ENCODE data around the gene PIK3R6.
"Not testable (repeated sequence)": the region's sequence is repeated elsewhere in the genome, so short reads cannot be mapped to it uniquely, and the experiment has no call there.

The PIK3R6 gene

DNA sequence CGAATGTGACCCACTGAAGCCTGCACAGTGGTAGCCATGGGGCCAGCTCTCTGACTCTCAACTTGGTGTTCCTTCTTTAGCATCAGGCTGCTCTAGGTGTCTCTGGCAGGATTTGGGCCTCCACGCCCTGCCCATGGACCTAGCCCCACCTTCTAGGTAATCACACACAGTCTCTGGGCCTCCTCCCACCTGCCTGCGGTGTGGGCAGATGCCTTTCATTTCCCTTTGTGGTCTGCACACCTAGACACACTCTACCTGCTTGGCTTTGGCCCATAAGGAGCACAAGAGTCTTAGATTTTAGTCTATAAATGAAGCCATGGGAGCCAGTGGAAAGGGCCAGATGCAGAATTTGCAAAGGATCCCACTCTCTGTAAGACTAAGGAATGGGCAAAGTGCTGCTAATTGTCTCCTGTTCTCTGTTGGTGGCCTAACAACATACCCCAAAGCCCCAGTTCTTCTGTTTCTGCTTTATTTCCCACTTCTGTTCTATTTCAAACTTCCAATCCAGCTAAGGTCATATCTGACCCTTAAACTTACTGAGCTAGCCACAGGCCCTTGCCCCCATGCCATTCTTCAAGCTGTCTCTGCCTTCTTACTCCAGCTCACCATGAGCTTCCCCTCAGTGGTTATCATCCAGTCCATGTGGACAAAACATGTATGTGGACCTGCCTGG, 61.1 kb downstream of the PIK3R6 start:
- Histone ChIP-seq H3K27ac (replicated peaks; ENCODE audit: low read length) (no peak overlapping the region), H2BK15ac (ENCODE audit: low read length) (no peak overlapping the region), H3K14ac (ENCODE audit: low read length) (no peak overlapping the region), H3K27me3 (ENCODE audit: control insufficient read depth in 3 of 3, insufficient read depth in 3 of 3, low read depth in 1 of 3, low read length in 3 of 3) (peaks cover 0 to 16% (median 0%) of the 10 kb centered on the region in 3 experiments), H3K9ac (ENCODE audit: low read depth, low read length, poor library complexity) (no peak overlapping the region), H2AFZ (ENCODE audit: low read length) (no peak overlapping the region), H2BK5ac (ENCODE audit: low read length) (no peak overlapping the region), H3K4me3 (ENCODE audit: low read length in 2 of 2) (no peak overlapping the region), H3K9me3 (replicated peaks in 1 of 2; ENCODE audit: control insufficient read depth in 2 of 2, insufficient read depth in 1 of 2, low read depth in 1 of 2, low read length in 2 of 2) (no peaks in the 10 kb centered on the region), H3K4me1 (ENCODE audit: control insufficient read depth in 2 of 2, insufficient read depth in 1 of 2, low read depth in 1 of 2, low read length in 2 of 2) (peaks cover 0 to 6% of the 10 kb centered on the region in 2 donors), H3K4me2 (ENCODE audit: insufficient read depth, low read length, poor library complexity, severe bottlenecking) (no peak overlapping the region), H4K8ac (ENCODE audit: low read depth, low read length) (no peak overlapping the region), H3K4ac (ENCODE audit: low read length) (no peak overlapping the region), H3K36me3 (replicated peaks in 1 of 2; ENCODE audit: control insufficient read depth in 2 of 2, insufficient read depth in 2 of 2, low read length in 2 of 2) (no peaks in the 10 kb centered on the region), H2BK12ac (ENCODE audit: low read length) (no peak overlapping the region), H2AK5ac (ENCODE audit: low read depth, low read length) (no peak overlapping the region), H3K18ac (ENCODE audit: low read length) (no peak overlapping the region), H2BK120ac (ENCODE audit: low read depth, low read length) (no peak overlapping the region), H3K23ac (ENCODE audit: low read depth, low read length, poor library complexity) (no peak overlapping the region), H3K79me1 (ENCODE audit: low read depth, low read length) (no peaks in the 10 kb centered on the region), H4K91ac (ENCODE audit: low read depth, low read length, poor library complexity) (no peak overlapping the region)
- no CpG with 5 or more reads among the region's 3 CpGs for WGBS, 2 donors (ENCODE audit: extremely low coverage in 2 of 2, insufficient read length in 2 of 2, insufficient replicate concordance in 1 of 2)
- no peak for DNase-seq (ENCODE audit: low spot score)

DNA sequence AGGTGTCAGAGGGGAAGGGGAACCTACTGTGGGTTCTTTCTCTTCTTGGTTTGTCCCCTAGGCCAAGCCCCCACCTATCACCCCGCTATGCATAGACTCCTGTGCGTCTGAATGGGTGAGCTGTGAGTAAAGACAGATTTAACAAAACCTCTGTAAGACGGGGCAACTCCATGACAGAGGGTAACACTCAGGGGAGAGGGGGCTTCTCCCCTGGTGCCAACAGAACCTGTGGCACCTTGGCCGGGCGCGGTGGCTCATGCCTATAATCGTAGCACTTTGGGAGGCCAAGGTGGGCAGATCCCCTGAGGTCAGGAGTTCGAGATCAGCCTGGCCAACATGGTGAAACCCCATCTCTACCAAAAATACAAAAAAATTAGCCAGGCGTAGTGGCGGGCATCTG, 62.1 kb downstream of the PIK3R6 start:
- H3K36me3 ChIP-seq (replicated peaks in 1 of 2; ENCODE audit: control insufficient read depth in 2 of 2, insufficient read depth in 2 of 2, low read length in 2 of 2); H3K4ac ChIP-seq (ENCODE audit: low read length); H4K8ac ChIP-seq (ENCODE audit: low read depth, low read length); H2BK5ac ChIP-seq (ENCODE audit: low read length); H2BK120ac ChIP-seq (ENCODE audit: low read depth, low read length); H2AK5ac ChIP-seq (ENCODE audit: low read depth, low read length); H2BK12ac ChIP-seq (ENCODE audit: low read length); H3K79me1 ChIP-seq (ENCODE audit: low read depth, low read length); H3K27ac ChIP-seq (replicated peaks; ENCODE audit: low read length); H2AFZ ChIP-seq (ENCODE audit: low read length); H3K4me3 ChIP-seq (ENCODE audit: low read length in 2 of 2); H4K91ac ChIP-seq (ENCODE audit: low read depth, low read length, poor library complexity); H3K4me2 ChIP-seq (ENCODE audit: insufficient read depth, low read length, poor library complexity, severe bottlenecking); H3K9ac ChIP-seq (ENCODE audit: low read depth, low read length, poor library complexity); H3K4me1 ChIP-seq (ENCODE audit: control insufficient read depth in 2 of 2, insufficient read depth in 1 of 2, low read depth in 1 of 2, low read length in 2 of 2); H2BK15ac ChIP-seq (ENCODE audit: low read length); DNase-seq (ENCODE audit: low spot score); H3K18ac ChIP-seq (ENCODE audit: low read length); H3K9me3 ChIP-seq (replicated peaks in 1 of 2; ENCODE audit: control insufficient read depth in 2 of 2, insufficient read depth in 1 of 2, low read depth in 1 of 2, low read length in 2 of 2); H3K23ac ChIP-seq (ENCODE audit: low read depth, low read length, poor library complexity); H3K14ac ChIP-seq (ENCODE audit: low read length): not testable (repeated sequence)
- H3K27me3 ChIP-seq (ENCODE audit: control insufficient read depth in 3 of 3, insufficient read depth in 3 of 3, low read depth in 1 of 3, low read length in 3 of 3) = peaks cover 0 to 25% (median 0%) of the 10 kb centered on the region in 3 experiments
- no CpG with 5 or more reads among the region's 10 CpGs for WGBS, 2 donors (ENCODE audit: extremely low coverage in 2 of 2, insufficient read length in 2 of 2, insufficient replicate concordance in 1 of 2)

GRCh38 chr17:8803531-8804420, 63.7 kb downstream of the PIK3R6 start:
- no peak overlapping the region for H3K23ac ChIP-seq (ENCODE audit: low read depth, low read length, poor library complexity)
- no peak overlapping the region for H3K18ac ChIP-seq (ENCODE audit: low read length)
- H3K14ac ChIP-seq (ENCODE audit: low read length) = no peak overlapping the region
- H3K36me3 ChIP-seq (replicated peaks in 1 of 2; ENCODE audit: control insufficient read depth in 2 of 2, insufficient read depth in 2 of 2, low read length in 2 of 2) = no peaks in the 10 kb centered on the region
- H2BK15ac ChIP-seq (ENCODE audit: low read length) = no peak overlapping the region
- no peaks in the 10 kb centered on the region for H3K9me3 ChIP-seq (replicated peaks in 1 of 2; ENCODE audit: control insufficient read depth in 2 of 2, insufficient read depth in 1 of 2, low read depth in 1 of 2, low read length in 2 of 2)
- no peak overlapping the region for H2AFZ ChIP-seq (ENCODE audit: low read length)
- DNase-seq (ENCODE audit: low spot score) = no peak
- peaks cover 0 to 7% of the 10 kb centered on the region in 2 donors for H3K4me1 ChIP-seq (ENCODE audit: control insufficient read depth in 2 of 2, insufficient read depth in 1 of 2, low read depth in 1 of 2, low read length in 2 of 2)
- H2AK5ac ChIP-seq (ENCODE audit: low read depth, low read length) = peak overlapping the region; percentile 13
- WGBS, 2 donors (ENCODE audit: extremely low coverage in 2 of 2, insufficient read length in 2 of 2, insufficient replicate concordance in 1 of 2) = no CpG with 5 or more reads among the region's 19 CpGs
- no peak overlapping the region for H2BK120ac ChIP-seq (ENCODE audit: low read depth, low read length)
- no peak overlapping the region for H3K4me2 ChIP-seq (ENCODE audit: insufficient read depth, low read length, poor library complexity, severe bottlenecking)
- H3K4me3 ChIP-seq (ENCODE audit: low read length in 2 of 2) = no peak overlapping the region
- no peak overlapping the region for H4K8ac ChIP-seq (ENCODE audit: low read depth, low read length)
- H3K27me3 ChIP-seq (ENCODE audit: control insufficient read depth in 3 of 3, insufficient read depth in 3 of 3, low read depth in 1 of 3, low read length in 3 of 3) = peaks cover 2 to 38% (median 3%) of the 10 kb centered on the region in 3 experiments
- no peak overlapping the region for H3K4ac ChIP-seq (ENCODE audit: low read length)
- H4K91ac ChIP-seq (ENCODE audit: low read depth, low read length, poor library complexity) = no peak overlapping the region
- no peak overlapping the region for H3K9ac ChIP-seq (ENCODE audit: low read depth, low read length, poor library complexity)
- H2BK12ac ChIP-seq (ENCODE audit: low read length) = no peak overlapping the region
- no peaks in the 10 kb centered on the region for H3K79me1 ChIP-seq (ENCODE audit: low read depth, low read length)
- no peak overlapping the region for H2BK5ac ChIP-seq (ENCODE audit: low read length)
- no peak overlapping the region for H3K27ac ChIP-seq (replicated peaks; ENCODE audit: low read length)

All from neuronal stem cell (in vitro differentiated cells).